ENCODE results near the gene KLF6.

GRCh38 chr10:3738855-3739350 lies 46.1 kb downstream of the KLF6 start:
- TF ChIP-seq CTCF (conservative IDR thresholded peaks at IDR 0.05; ENCODE audit: low read length) (no peak), EZH2phosphoT487 (IDR thresholded peaks at IDR 0.05; ENCODE audit: borderline replicate concordance, low read depth, low read length) (no peak)
